H1 (cell line): ENCODE measurements around the gene FOXC2. TPM values are rescaled to one million over a fixed set of nuclear protein-coding genes. Genes with fewer than 3 reads are reported as not detected.

ENCODE experiments used
- CHD1 ChIP-seq: IDR thresholded peaks from 2 replicates; pipeline ENCODE4 v1.6.1; 2012; ENCODE audit warnings: low read depth, low read length, improper control_type of control experiment
- CTBP2 ChIP-seq: IDR thresholded peaks from 2 replicates; pipeline ENCODE4 v1.7.0; 2011; ENCODE audit warnings: borderline replicate concordance, mild to moderate bottlenecking, moderate library complexity, mixed read lengths, low read length; ENCODE audit not compliant: insufficient read depth, insufficient read length
- GABPA ChIP-seq: IDR thresholded peaks from 2 replicates; pipeline ENCODE4 v1.6.1; 2011; ENCODE audit warnings: mild to moderate bottlenecking, low read length, moderate library complexity, borderline replicate concordance; ENCODE audit not compliant: insufficient read depth
- HDAC6 ChIP-seq: IDR thresholded peaks from one replicate; pipeline ENCODE4 v1.7.1; 2012; ENCODE audit warnings: low read depth, mild to moderate bottlenecking, inconsistent platforms, low read length, moderate library complexity
- KDM1A ChIP-seq: fragments of 200-600, 300-600 bp; sonication (generic); IDR thresholded peaks from 2 replicates; pipeline ENCODE4 v1.7.1; 2016; ENCODE audit warnings: mild to moderate bottlenecking, low read length, borderline replicate concordance
- NANOG ChIP-seq: IDR thresholded peaks from 2 replicates; pipeline ENCODE4 v1.6.1; 2011; ENCODE audit warnings: low read length, low read depth, mild to moderate bottlenecking, inconsistent platforms; ENCODE audit not compliant: insufficient read depth, poor library complexity, severe bottlenecking
- POU5F1 ChIP-seq: IDR thresholded peaks from 2 replicates; pipeline ENCODE4 v1.6.1; 2011; ENCODE audit warnings: low read depth, mild to moderate bottlenecking, low read length, moderate library complexity
- TEAD4 ChIP-seq: IDR thresholded peaks from 2 replicates; pipeline ENCODE4 v1.6.1; 2012; ENCODE audit warnings: low read depth, low read length, inconsistent platforms, mixed read lengths
- polyA plus RNA-seq, 7 experiments: library from polyadenylated mRNA; depleted of rRNA in 3 of 7; stranded (reverse) in 5 of 7; unstranded in 2 of 7; fragments of >200 nt in 5 of 7; fragments of 200-250 nt in 2 of 7; gene quantifications; 1 replicate in 5 of 7; 2 replicates in 1 of 7; 4 replicates in 1 of 7; pipeline versions ENCODE4 v1.2.1 to v1.2.3, GENCODE V29; 2011 to 2013; ENCODE audit warnings: missing spikeins in 2 of 7, mixed read lengths in 2 of 7
- total RNA-seq: library from RNA; stranded (reverse); fragmentation: NEBNext Ultra II Directional; extraction: Animal tissue kit (Norgen Biotek cat#: 25700); gene quantifications from 2 replicates; pipeline ENCODE4 v1.2.1, GENCODE V29; 2021

FOXC2 gene
- total and polyA plus RNA-seq, 2 of the 8 experiments (the other 6 are each of a cell fraction or from before 2014, with no cell fraction given) = 0.09 TPM; not detected in 1

GRCh38 chr16:86523166-86523740 lies 43.4 kb upstream of the FOXC2 start (continued):
- TF ChIP-seq GABPA = no peak
- TF ChIP-seq NANOG = no peak
- TF ChIP-seq KDM1A = no peak
- TF ChIP-seq HDAC6 = no peak
- TF ChIP-seq CHD1 = no peak
- TF ChIP-seq TEAD4 = no peak
- TF ChIP-seq CTBP2 = no peak
- TF ChIP-seq POU5F1 = no peak
- TF ChIP-seq, all 59 proteins: peak for 0
